ENCODE measurements around the gene YIF1B.
"Not testable (repeated sequence)": the region's sequence is repeated elsewhere in the genome, so short reads cannot be mapped to it uniquely, and the experiment has no call there.

YIF1B gene

GRCh38 chr19:38273499-38273898, 42.2 kb downstream of the YIF1B start:
- ATAC-seq, result no peak

DNA sequence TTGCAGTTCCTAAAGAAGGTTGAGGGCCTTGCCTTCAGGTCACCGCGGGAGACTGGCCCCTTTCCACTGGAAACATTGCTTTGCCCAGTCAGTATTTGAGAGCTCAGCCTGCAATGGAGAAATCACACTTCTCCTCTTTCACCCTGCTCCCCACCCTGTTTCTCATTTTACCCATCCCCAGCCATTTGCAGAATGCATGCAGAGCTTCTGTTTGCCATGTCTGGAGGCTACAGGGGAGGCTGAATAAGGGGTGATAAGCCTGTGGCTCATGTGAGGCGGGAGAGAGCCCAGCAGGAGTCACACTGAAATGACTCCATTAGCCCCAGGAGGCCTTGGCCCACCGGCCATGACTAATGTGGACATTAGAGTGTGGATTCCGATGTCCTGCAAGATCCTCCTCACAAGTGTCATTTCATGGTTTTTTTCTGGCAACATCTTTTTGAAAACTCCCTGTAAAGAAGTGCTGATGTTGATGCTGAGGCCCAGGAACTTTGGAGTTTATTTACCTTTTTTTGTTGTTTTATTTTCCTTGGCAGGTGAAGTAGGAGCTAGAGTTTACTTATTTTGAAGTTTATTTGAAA, 45.1 kb downstream of the YIF1B start:
- ATAC-seq, result no peak

- no peak for ATAC-seq
Observed at GRCh38 chr19:38268539-38268938, 47.2 kb downstream of the YIF1B start.

DNA sequence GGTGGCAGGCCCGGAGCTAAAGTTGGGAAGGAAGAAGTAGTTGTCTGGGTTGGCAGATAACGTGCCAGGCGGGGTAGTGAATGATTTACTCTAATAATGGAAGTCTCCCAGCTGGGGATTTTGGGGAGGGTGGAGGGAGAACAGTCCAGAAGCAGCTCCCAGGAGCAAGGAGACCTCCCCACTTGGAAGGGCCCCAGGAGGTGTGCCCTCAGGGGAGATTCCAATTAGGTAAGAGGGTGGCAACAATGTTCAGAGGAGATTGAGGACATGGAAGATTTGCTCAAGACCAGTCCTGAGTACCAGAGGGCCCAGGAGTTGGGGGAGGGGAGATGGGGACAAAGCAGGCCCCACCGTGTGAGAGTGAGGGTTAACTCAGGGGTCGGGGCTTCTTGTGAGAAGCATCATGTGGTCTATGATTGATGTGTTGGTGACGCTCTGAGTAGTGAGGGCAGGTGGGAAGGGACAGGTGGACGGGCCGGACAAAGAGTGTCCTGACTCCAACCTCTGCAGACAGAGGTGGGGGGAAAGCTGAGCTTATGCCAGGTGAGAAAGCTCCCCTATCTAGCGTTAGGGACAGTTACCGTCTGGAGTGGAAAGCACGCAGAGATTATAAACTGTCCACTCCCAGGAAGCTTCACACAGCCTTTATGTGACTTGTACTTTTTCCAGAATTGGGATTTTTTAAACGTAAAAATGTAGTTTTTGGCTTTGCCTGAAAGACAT, 47.8 kb downstream of the YIF1B start:
- ATAC-seq, result no peak

DNA sequence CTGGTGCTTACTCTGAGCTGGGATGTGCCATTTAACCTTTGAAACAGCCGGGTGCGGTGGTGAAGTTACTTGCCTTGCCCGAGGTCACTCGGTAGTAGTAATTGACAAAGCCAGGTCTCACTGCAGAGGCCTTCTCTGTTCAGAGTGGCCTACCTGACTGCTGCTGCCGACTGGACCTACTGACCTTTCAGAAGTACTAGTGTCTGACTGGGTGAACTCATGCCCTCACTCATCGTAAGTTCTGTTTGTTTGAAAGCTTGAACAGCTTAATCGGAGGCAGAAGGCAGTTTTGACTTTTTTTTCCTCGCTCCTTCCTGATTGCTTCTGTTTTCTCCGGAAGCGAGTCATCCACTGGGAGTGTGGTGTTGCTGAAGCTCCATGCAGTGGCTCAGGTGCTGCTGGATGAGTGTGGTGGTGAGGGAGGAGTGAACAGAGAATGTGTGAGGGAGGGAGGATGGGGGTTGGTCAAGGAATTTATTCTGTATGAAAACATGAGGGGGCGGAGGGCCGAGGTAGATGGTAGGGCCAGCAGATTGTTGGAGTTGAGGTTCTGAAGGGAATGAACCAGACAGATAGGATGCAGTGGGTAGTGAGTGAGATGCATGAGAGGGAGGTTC, 48.7 kb downstream of the YIF1B start:
- ATAC-seq, result no peak

DNA sequence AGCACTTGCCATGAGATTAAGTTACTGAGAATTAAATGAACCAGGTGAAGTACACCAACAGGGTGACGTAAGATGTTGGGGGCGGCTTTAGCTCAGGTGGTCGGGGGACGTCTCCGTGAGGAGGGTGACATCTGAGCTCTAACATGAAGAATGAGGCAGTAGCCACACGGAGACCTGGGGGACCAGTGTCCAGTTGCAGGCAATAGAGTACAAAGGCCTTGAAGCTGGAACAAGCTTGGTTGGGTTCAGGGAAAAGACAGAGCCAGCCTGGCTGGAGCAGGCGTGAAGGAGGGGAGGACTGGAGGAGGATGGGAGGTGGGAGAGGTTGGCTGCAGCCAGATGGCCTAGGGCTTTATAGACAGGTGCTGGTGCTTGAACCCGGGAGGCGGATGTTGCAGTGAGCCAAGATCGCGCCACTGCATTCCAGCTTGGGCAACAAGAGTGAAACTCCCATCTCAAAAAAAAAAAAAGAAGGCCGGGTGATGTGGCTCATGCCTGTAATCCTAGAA, 49.8 kb downstream of the YIF1B start:
- no peak for ATAC-seq

DNA sequence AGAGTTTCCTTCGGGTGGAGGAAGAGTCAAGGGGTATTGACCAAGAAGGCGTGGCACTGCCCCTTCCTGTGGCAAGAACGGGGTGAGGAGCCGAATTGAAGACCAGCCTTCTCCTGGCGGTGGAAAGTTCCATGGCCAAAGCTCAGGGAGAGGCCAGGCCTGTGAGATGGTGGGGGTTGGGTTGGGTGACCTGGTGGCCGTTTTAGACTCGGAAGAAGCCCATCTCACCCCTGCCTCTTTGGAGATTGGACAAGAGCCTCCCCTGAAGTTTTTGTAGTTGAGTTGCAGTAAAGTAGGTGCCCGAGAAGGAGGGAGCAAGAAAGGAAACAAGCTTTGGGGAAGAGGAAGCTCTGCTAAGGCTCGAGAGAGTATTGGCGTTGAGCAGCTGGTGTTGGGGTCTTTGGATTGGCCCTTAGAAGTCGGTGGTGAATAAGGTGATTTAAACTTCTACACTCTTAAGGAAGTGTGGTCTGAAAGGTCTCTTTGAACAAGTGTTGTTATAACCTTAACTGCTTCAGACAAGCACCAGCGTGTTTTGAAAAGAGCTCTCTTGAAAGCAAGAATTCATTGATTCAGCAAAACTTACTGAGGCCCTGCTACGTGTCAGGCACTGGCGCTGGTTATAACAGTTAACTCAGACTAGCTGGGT, 50.4 kb downstream of the YIF1B start:
- ATAC-seq, result no peak

- peak; percentile 22 to 54 for ATAC-seq
Observed at GRCh38 chr19:38264486-38265212, 51.1 kb downstream of the YIF1B start, which contains the start of gene SPINT2. Gene SPINT2 (plus strand): TSS chr19:38264573. CDS start chr19:38264893, 320 bp downstream.

- peak; percentile 83 to 84 for ATAC-seq
Observed at GRCh38 chr19:38263689-38264485, 51.9 kb downstream of the YIF1B start.

GRCh38 chr19:38262585-38263268, 53.0 kb downstream of the YIF1B start:
- no peak for ATAC-seq

GRCh38 chr19:38261942-38262341, 53.8 kb downstream of the YIF1B start:
- not testable (repeated sequence) for ATAC-seq

DNA sequence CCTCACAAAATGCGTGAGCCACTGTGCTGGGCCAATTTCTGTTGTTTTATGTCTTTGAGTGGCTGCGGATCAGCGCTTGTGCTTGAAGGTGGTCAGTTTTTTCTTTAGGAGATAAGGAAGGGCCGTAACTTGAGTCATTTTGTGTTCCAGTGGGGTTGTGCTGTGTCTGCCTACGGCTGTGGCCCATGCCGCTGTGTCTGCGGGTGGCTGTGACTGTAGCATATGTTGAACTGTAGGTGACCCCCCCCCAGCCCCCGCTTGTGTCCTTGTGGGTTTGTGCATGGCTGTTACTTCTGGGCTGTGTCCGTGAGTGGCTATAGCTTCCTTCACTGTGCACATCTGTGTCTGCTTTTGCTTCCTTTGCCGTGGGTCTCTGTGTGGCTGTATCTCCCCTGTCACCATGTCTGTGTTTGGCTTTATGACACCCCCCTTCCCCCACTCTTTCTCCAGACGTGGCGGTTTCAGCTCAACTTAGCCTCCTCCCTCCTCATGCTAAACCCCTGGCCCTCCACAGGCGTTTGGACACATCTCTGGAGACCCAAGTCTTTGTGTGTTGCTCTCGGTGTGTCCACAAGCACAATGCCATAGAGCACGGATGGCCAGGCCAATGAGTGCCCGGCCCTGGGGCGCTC, 60.2 kb downstream of the YIF1B start:
- ATAC-seq, result no peak

GRCh38 chr19:38253788-38254187, 62.0 kb downstream of the YIF1B start:
- ATAC-seq, result no peak
